ENCODE results near the gene AHNAK.
"Not testable (repeated sequence)": the region's sequence is repeated elsewhere in the genome, so short reads cannot be mapped to it uniquely, and the experiment has no call there.

The AHNAK gene

GRCh38 chr11:62457478-62457877 lies 89.1 kb downstream of the AHNAK start:
- DNase-seq = no peak

- DNase-seq = no peak
Observed at GRCh38 chr11:62456630-62457029, 90.0 kb downstream of the AHNAK start.

GRCh38 chr11:62452839-62453468 lies 93.7 kb downstream of the AHNAK start:
- no peak for DNase-seq

DNA sequence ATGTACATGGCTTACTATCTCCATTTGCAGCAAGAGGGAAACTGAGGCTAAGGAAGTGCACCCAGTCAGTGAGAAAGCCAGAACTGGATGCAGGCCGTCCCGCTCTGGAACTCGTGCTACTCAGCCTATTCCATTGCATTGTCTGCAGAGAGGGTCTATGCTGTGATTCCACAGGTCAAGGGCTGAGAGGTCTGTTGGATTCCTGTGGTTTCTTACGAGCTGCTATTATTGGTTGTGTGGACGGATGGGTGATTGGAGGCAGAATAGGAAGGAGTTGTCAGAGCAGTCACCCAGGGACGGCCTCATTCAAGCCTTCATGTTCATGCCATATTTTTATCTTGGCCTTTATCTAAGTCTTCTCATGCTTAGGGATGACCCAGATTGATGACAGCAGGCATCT lies 94.3 kb downstream of the AHNAK start:
- no peak for DNase-seq

DNA sequence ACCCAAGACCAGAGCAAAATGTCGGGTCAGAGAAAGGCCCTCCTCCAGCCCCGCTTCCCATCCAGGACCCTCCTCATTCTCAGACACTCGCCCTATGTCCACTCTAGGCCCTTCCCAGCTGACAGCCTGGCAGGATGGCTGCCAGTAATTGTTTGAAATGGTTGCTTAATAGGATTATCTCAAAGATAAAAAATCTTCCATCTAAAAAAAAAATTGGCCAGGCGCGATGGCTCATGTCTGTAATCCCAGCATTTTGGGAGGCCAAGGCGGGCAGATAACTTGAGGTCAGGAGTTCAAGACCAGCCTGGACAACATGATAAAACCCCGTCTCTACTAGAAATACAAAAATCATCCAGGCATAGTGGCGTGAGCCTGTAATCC lies 95.4 kb downstream of the AHNAK start:
- DNase-seq = no peak

DNA sequence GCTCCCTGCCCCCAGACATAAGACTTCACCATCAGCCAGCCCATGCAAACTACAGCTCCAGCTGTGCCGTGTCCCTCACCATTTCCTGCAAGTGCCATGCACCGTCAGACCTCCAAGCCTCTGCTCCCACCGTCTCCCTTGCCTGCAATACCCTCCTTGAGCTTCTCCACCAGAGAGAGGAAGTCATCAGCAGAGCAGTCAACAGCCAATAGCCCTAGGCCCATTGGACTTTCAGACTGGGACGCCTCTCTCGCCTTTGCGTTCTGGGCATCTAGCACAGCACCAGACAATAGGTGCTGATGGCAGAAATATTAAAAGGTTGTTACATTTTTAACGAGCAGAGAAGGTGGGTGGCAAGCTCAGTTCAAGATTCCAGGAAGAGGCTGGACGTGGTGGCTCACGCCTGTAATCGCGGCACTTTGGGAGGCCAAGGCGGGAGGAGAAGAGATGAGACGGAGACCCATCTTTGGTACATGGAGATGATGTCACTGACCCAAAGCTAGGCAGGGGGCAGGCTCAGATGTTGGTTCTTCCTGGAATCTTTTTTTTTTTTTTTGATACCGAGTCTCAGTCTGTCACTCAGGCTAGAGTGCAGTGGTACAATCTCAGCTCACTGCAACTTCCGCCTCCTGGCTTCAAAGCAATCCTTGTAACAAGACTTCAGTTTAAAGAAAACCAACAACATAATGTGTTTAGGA lies 95.9 kb downstream of the AHNAK start:
- DNase-seq = no peak

- not testable (repeated sequence) for DNase-seq
Observed at GRCh38 chr11:62449912-62450311, 96.7 kb downstream of the AHNAK start.

DNA sequence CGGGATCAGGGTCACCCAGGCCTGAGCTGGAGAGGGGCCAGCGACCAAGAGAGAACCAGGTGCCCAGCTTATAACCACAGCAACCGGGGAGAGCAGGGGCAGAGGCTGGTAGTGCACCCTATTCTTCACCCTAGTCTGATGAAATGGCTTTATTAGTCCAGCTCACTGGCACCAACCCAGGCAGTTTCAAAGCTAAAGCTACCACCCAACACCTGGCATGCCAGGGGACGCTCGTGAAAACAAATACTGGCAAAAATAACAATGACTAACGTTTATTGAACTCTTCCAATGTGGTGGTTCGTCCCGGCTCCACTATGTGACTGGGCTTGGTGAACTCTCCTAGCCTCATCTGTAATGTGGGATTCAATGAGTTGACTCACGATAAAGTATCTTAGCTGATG lies 97.2 kb downstream of the AHNAK start:
- DNase-seq = no peak

DNA sequence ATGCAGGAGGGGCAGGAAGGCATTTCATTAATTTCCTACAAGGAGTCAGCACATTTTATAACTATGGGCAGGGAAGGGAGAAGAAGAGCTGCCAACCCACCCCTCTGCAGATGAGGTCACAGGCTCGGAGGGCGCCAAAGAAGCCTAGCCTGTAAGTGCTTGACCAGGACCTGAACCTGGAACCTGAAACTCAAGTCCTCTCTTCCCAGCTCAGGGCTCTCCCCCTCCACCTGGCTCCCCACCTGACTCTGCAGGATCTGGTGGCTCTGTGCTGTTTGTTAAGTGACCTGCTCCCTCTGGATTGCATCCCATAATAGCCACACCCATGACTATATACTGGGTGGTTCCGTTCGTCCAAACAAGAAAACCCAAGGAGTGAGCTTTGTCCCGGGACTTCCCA lies 100.5 kb downstream of the AHNAK start:
- no peak for DNase-seq

- no peak for DNase-seq
Observed at GRCh38 chr11:62445314-62445740, 101.3 kb downstream of the AHNAK start.

- DNase-seq = no peak
Observed at GRCh38 chr11:62444835-62445234, 101.8 kb downstream of the AHNAK start.

- DNase-seq = no peak
Observed at GRCh38 chr11:62444236-62444833, 102.3 kb downstream of the AHNAK start.

GRCh38 chr11:62443390-62444235 lies 103.0 kb downstream of the AHNAK start:
- no peak for DNase-seq

- no peak for DNase-seq
Observed at GRCh38 chr11:62439785-62440602, 106.6 kb downstream of the AHNAK start.

GRCh38 chr11:62438641-62439040 lies 108.0 kb downstream of the AHNAK start:
- DNase-seq = no peak

DNA sequence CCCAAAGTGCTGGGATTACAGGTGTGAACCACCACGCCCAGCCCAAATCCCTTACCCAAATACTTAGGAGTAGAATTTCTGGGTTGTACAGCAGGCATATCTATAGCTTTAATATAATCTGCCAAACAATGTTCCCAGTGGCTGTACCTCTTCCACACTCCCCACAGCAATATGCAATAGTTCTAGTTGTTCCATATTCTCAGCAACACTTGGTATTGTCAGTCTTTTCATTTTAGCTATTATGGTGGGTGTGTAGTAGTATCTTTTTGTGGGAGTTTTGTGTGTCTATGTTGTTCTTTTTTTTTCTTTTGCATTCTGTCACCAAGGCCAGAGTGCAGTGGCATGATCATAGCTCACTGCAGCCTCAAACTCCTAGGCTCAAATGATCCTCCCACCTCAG lies 109.0 kb downstream of the AHNAK start:
- DNase-seq = no peak

GRCh38 chr11:62435846-62436660 lies 110.6 kb downstream of the AHNAK start:
- no peak for DNase-seq

DNA sequence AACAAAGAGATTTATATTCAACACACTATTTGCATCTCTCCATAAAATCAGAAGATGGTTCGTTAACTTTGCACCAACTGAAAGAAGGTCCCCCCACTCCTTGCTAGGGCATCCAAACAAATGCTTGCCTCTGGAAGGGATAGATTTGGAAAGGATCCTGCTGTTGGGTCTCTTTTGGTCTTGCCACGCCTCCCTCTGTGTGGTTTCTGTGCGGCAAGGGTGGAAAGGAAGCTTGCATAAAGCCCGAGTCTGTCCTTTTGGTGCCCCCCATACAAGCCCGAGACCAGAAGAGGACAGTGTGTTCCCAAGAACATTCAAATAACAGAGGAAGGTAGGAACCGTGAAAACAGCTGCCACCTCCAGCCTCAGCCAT lies 112.7 kb downstream of the AHNAK start:
- DNase-seq = no peak

- DNase-seq = no peak
Observed at GRCh38 chr11:62433141-62433903, 113.3 kb downstream of the AHNAK start.

GRCh38 chr11:62432695-62433094 lies 113.9 kb downstream of the AHNAK start:
- no peak for DNase-seq
